Trophoblast cell (in vitro differentiated cells and primary cell): ENCODE measurements around the gene PRAMEF11.

Source experiments
- DNase-seq, 2 donors: peaks; one replicate each; pipeline ENCODE4 v3.0.0-alpha.2; 2016
- H2AFZ ChIP-seq: 2 replicates; pipeline ENCODE4 v1.6.1; 2013; ENCODE audit warnings: low read length, moderate library complexity, mild to moderate bottlenecking; ENCODE audit not compliant: insufficient read depth, poor library complexity
- H2AK5ac ChIP-seq: 2 replicates; pipeline ENCODE4 v1.6.1; 2013; ENCODE audit warnings: mild to moderate bottlenecking, low read length
- H2BK120ac ChIP-seq: 2 replicates; pipeline ENCODE4 v1.6.1; 2013; ENCODE audit warnings: low read length, mild to moderate bottlenecking, moderate library complexity; ENCODE audit not compliant: insufficient read depth, poor library complexity
- H2BK12ac ChIP-seq: 2 replicates; pipeline ENCODE4 v1.6.1; 2013; ENCODE audit warnings: mild to moderate bottlenecking, low read length, moderate library complexity
- H2BK5ac ChIP-seq: 2 replicates; pipeline ENCODE4 v1.6.1; 2013; ENCODE audit warnings: low read length, low read depth, moderate library complexity, mild to moderate bottlenecking; ENCODE audit not compliant: poor library complexity
- H3K14ac ChIP-seq: 2 replicates; pipeline ENCODE4 v1.6.1; 2013; ENCODE audit warnings: mild to moderate bottlenecking, low read length
- H3K18ac ChIP-seq: 2 replicates; pipeline ENCODE4 v1.6.1; 2013; ENCODE audit warnings: mild to moderate bottlenecking, low read length
- H3K23ac ChIP-seq: 2 replicates; pipeline ENCODE4 v1.6.1; 2013; ENCODE audit warnings: low read length
- H3K27ac ChIP-seq: 2 replicates; pipeline ENCODE4 v1.5.1; 2013; ENCODE audit warnings: low read depth, mild to moderate bottlenecking, inconsistent platforms, low read length, moderate library complexity
- H3K27me3 ChIP-seq: 2 replicates; pipeline ENCODE4 v1.6.1; 2013; ENCODE audit warnings: inconsistent platforms, mild to moderate bottlenecking, low read length, moderate library complexity; ENCODE audit not compliant: insufficient read depth
- H3K36me3 ChIP-seq, 2 experiments: 1 replicate in 1 of 2; 2 replicates in 1 of 2; pipeline ENCODE4 v1.6.1; 2013; ENCODE audit warnings: low read length in 2 of 2, mild to moderate bottlenecking in 2 of 2, moderate library complexity in 1 of 2; ENCODE audit not compliant: insufficient read depth in 2 of 2, control insufficient read depth in 1 of 2
- H3K4ac ChIP-seq: 2 replicates; pipeline ENCODE4 v1.6.1; 2013; ENCODE audit warnings: low read depth, mild to moderate bottlenecking, low read length, moderate library complexity
- H3K4me1 ChIP-seq, 2 experiments: 1 replicate in 1 of 2; 2 replicates in 1 of 2; pipeline ENCODE4 v1.6.1; 2013; ENCODE audit warnings: low read length in 2 of 2, mild to moderate bottlenecking in 2 of 2, moderate library complexity in 1 of 2; ENCODE audit not compliant: insufficient read depth in 2 of 2, control insufficient read depth in 1 of 2
- H3K4me2 ChIP-seq: 2 replicates; pipeline ENCODE4 v1.6.1; 2013; ENCODE audit warnings: inconsistent platforms, mild to moderate bottlenecking, low read length, moderate library complexity
- H3K4me3 ChIP-seq: 2 replicates; pipeline ENCODE4 v1.5.1; 2013; ENCODE audit warnings: mild to moderate bottlenecking, low read depth, low read length, inconsistent platforms
- H3K79me1 ChIP-seq: one replicate; pipeline ENCODE4 v1.6.1; 2013; ENCODE audit warnings: low read length
- H3K79me2 ChIP-seq: 2 replicates; pipeline ENCODE4 v1.6.1; 2013; ENCODE audit warnings: low read length, mild to moderate bottlenecking; ENCODE audit not compliant: control insufficient read depth, insufficient read depth, poor library complexity
- H3K9ac ChIP-seq: 2 replicates; pipeline ENCODE4 v1.6.1; 2013; ENCODE audit warnings: mild to moderate bottlenecking, low read length
- H3K9me3 ChIP-seq: 2 replicates; pipeline ENCODE4 v1.6.1; 2013; ENCODE audit warnings: low read depth, mild to moderate bottlenecking, control low read depth, inconsistent platforms, low read length; ENCODE audit not compliant: insufficient read depth
- H4K12ac ChIP-seq: 2 replicates; pipeline ENCODE4 v1.6.1; 2013; ENCODE audit warnings: low read depth, mild to moderate bottlenecking, low read length, moderate library complexity
- H4K8ac ChIP-seq: 2 replicates; pipeline ENCODE4 v1.6.1; 2013; ENCODE audit warnings: low read depth, mild to moderate bottlenecking, low read length, moderate library complexity
- H4K91ac ChIP-seq: one replicate; pipeline ENCODE4 v1.6.1; 2013; ENCODE audit warnings: low read depth, mild to moderate bottlenecking, low read length, moderate library complexity
- WGBS: extraction: QIAGEN DNeasy Blood & Tissue Kit; methylation state at CpG from one replicate; pipeline ENCODE4 v1.1.7; 2013; ENCODE audit warnings: missing lambda C conversion rate; ENCODE audit not compliant: insufficient read length, insufficient coverage; ENCODE audit errors: extremely low coverage; 5-methylcytosine and 5-hydroxymethylcytosine counted together

The PRAMEF11 gene

DNA sequence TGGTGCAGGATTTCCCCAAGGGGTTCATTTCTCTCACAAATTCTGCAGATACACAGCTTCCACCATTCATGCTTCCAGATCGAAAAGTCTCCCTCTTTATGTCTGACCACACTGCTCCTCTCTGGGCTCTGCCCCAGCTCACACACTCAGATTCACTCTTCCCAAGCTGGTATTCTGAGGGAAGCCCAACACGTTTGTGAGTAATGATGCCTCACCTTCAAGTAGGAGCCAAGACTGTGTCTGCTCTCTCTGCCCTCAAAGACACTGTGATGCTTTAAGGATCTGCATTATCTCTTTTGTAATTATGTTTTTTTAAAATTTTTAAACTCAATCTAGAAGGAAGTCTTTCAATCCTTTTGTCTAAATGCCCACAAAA, 19.8 kb downstream of the PRAMEF11 start:
- Histone ChIP-seq H3K4ac (no peak overlapping the region), H3K27ac (no peak overlapping the region), H2AK5ac (no peak overlapping the region), H3K4me3 (no peak overlapping the region), H3K9me3 (peaks cover 31% of the 10 kb centered on the region), H2BK5ac (no peak overlapping the region), H3K4me2 (no peak overlapping the region), H3K79me1 (no peaks in the 10 kb centered on the region), H4K91ac (no peak overlapping the region), H3K27me3 (no peaks in the 10 kb centered on the region), H3K23ac (no peak overlapping the region), H3K14ac (no peak overlapping the region), H4K12ac (no peak overlapping the region), H3K36me3 (no peaks in the 10 kb centered on the region), H3K18ac (no peak overlapping the region), H2AFZ (no peak overlapping the region), H4K8ac (no peak overlapping the region), H2BK12ac (no peak overlapping the region), H3K9ac (no peak overlapping the region), H2BK120ac (no peak overlapping the region), H3K4me1 (no peaks in the 10 kb centered on the region), H3K79me2 (no peaks in the 10 kb centered on the region)
- no CpG with 5 or more reads among the region's 2 CpGs for WGBS
- DNase-seq, result no peak

DNA sequence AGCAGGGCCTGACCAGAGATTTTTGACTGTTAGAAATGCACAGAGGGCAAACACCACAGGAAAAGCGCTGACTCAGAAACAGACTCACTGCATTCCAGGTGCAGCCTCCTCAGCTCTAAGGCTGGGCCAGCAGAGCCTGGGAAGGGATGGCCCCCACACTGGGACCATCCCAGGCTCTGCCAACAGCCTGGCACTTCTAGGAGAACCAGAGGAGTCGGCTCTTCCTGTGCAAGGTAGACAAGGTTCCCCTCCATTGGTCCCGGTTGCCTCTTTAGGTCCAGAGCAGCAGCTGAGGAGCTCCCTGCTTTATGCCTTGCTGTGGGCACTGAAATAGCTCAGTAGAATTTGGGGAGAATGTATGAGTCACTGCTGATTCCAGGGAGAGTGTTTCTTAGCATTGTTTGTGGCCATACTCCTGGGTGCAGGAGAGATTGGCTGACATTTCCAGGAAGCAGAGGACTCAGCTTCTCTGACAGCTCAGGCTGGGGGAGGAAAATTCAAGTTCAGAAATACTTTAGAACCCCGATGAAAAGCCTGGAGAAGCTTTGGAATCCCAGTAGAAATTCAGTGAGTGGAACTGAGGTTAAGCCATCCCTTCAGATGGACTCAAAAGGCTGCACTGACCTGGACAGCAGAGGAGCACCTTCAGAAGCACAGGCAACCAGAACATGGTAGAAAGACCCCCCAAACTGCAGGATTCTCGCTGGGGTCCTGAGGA, 20.4 kb downstream of the PRAMEF11 start:
- Histone ChIP-seq H3K18ac (no peak overlapping the region), H3K79me2 (no peaks in the 10 kb centered on the region), H3K9ac (no peak overlapping the region), H3K23ac (no peak overlapping the region), H3K79me1 (no peaks in the 10 kb centered on the region), H4K8ac (no peak overlapping the region), H3K9me3 (peaks cover 32% of the 10 kb centered on the region), H3K4me3 (no peak overlapping the region), H3K27ac (no peak overlapping the region), H3K4me1 (no peaks in the 10 kb centered on the region), H2AK5ac (no peak overlapping the region), H2AFZ (no peak overlapping the region), H3K4me2 (no peak overlapping the region), H3K36me3 (no peaks in the 10 kb centered on the region), H3K27me3 (no peaks in the 10 kb centered on the region), H2BK12ac (no peak overlapping the region), H4K12ac (no peak overlapping the region), H3K4ac (no peak overlapping the region), H3K14ac (no peak overlapping the region), H2BK120ac (no peak overlapping the region), H2BK5ac (no peak overlapping the region), H4K91ac (no peak overlapping the region)
- no CpG with 5 or more reads among the region's 5 CpGs for WGBS
- no peak for DNase-seq

DNA sequence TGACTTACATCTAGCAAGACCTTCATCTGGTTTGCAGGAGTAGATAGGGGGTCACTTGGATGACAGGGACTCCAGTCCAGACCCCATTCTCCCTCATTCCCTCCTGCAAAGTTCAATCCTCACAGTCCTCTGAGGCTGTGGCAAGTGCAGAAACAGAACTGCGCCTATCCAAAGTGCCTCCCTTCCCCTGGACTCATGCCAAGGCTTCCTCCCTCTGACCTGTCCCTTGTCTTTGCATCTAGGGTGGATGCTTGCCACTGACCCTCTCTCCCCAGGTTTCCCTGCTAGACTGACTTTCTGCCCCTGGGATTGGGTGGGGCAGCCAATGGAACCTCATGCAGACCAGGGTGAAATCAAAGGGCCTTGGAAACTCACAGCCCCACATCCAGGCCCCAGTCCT, 21.3 kb downstream of the PRAMEF11 start:
- WGBS, result no CpG with 5 or more reads among the region's 1 CpG

GRCh38 chr1:12799730-12800129, 31.5 kb downstream of the PRAMEF11 start:
- Histone ChIP-seq H2BK5ac (no peak overlapping the region), H4K91ac (no peak overlapping the region), H3K4me3 (no peak overlapping the region), H4K8ac (no peak overlapping the region), H3K4ac (no peak overlapping the region), H2BK120ac (no peak overlapping the region), H3K4me1 (peaks cover 0 to 3% of the 10 kb centered on the region in 2 experiments), H3K9ac (no peak overlapping the region), H3K4me2 (no peak overlapping the region), H2AK5ac (no peak overlapping the region), H3K27me3 (no peaks in the 10 kb centered on the region), H3K79me2 (no peaks in the 10 kb centered on the region), H3K9me3 (peaks cover 13% of the 10 kb centered on the region), H2BK12ac (no peak overlapping the region), H2AFZ (no peak overlapping the region), H3K18ac (no peak overlapping the region), H3K27ac (no peak overlapping the region), H3K23ac (no peak overlapping the region), H3K36me3 (no peaks in the 10 kb centered on the region), H3K79me1 (no peaks in the 10 kb centered on the region), H4K12ac (no peak overlapping the region), H3K14ac (no peak overlapping the region)
- no peak for DNase-seq
- WGBS, result no CpG with 5 or more reads among the region's 2 CpGs

More for the DNA sequence above, 21.3 kb downstream of the PRAMEF11 start:
- H3K9me3 ChIP-seq, result peaks cover 32% of the 10 kb centered on the region
- DNase-seq, result no peak
- no peak overlapping the region for H3K4me3 ChIP-seq
- H3K4me1 ChIP-seq, result no peaks in the 10 kb centered on the region
- H3K79me2 ChIP-seq, result no peaks in the 10 kb centered on the region
- H3K4ac ChIP-seq, result no peak overlapping the region
- no peak overlapping the region for H4K12ac ChIP-seq
- H3K27me3 ChIP-seq, result no peaks in the 10 kb centered on the region
- no peak overlapping the region for H2BK12ac ChIP-seq
- no peak overlapping the region for H4K8ac ChIP-seq
- no peak overlapping the region for H4K91ac ChIP-seq
- no peaks in the 10 kb centered on the region for H3K79me1 ChIP-seq
- no peak overlapping the region for H2BK5ac ChIP-seq
- H2AK5ac ChIP-seq, result no peak overlapping the region
- no peak overlapping the region for H2AFZ ChIP-seq
- no peak overlapping the region for H3K9ac ChIP-seq
- H3K23ac ChIP-seq, result no peak overlapping the region
- no peak overlapping the region for H3K4me2 ChIP-seq
- no peaks in the 10 kb centered on the region for H3K36me3 ChIP-seq
- H2BK120ac ChIP-seq, result no peak overlapping the region
- H3K18ac ChIP-seq, result no peak overlapping the region
- H3K14ac ChIP-seq, result no peak overlapping the region
- H3K27ac ChIP-seq, result no peak overlapping the region
